ENCODE measurements around the gene AURKB.
A peak's percentile ranks its signal among the peaks of the same experiment; 100 is the strongest.
"Not testable (repeated sequence)": the region's sequence is repeated elsewhere in the genome, so short reads cannot be mapped to it uniquely, and the experiment has no call there.

Gene AURKB

DNA sequence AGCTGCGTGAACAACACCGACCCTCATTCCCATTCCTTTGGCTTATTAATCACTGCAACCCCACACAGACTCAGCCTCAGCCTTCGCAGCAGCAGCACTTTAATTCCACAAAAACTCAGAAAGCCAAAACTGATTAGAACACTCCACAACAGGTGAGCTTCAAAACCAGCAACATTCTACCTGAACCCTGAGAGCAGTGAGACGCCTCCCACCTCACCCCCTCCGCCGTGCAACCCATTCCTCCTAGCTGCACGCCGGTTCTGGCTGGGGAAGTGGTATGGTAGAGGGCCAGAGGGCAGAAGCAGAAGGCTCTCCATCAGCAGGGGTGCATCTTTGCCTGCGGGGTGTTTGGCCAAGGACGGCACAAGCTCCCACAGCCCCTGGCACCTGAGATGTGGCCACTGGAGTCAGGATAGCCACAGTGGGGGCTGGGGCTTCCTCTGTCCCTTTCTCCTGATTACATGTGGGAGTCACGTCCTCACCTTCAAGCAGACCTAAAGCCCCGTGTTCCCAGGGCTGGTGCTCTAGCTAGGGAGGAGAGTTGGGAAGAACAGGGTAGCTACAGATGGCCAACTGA is 22.0 kb downstream of the AURKB start:
- DNase-seq (ENCODE audit: low read depth in 2 of 2) = no peak

DNA sequence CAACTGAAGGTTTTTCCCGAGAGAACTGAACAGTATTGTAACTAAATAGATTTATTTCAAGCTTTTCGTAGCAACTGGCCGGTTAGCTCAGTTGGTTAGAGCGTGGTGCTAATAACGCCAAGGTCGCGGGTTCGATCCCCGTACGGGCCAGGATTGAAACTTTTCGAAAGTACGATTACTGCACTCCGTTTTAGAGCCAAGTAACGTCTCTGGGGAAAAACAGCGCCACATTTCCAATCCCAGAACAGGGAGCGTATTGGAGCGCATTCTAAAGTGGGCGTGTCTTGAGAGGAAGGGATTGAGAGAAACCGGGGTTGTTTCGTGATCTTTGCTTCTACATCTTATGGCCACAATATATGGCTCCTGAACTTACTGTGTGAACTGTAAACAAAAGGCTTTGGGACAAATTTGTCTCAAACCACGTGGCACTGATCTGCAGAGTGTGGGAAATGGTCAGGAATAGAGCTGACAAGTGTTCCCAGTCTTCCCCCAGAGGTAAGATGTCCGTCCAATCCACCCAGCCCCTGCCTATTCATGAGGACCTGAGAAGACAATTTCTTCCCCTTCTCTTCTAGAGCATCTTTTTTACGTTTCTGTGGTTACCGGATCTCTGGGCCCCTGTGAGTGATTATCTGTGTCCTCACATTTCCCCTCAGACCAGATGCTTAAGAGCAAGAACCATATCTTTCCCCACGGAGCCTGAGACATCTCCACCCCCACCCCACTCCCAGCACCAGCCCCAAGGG is 22.7 kb downstream of the AURKB start:
- peak; percentile 81 to 90 for DNase-seq (ENCODE audit: low read depth in 2 of 2)

DNA sequence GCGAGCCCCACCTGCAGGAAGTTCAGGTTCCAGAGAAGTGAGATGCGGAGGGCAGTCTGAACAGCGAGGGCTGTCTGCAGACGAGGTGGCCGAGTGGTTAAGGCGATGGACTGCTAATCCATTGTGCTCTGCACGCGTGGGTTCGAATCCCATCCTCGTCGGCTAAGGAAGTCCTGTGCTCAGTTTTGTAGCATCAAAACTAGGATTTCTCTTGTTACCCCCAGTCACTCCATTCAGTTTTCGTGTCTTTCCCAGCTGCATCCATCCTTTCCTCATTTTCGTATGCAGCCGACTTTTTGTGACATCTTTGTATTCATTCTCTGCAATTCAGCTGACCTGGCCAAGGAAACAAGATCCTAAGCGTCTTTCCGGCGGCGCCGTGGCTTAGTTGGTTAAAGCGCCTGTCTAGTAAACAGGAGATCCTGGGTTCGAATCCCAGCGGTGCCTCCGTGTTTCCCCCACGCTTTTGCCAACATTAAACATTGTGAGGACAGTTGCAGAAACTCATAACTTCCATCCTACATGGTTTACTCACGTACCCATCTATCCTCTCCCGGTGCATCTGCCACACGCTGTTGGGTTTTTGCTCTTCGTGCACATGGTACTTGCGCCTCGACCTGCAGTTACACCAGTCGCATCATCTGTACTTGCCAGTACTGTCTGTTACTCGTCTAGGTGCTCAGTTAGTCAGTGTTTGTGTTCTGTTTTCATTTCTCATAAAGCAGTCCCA is 23.4 kb downstream of the AURKB start:
- peak; percentile 80 to 91 for DNase-seq (ENCODE audit: low read depth in 2 of 2)

DNA sequence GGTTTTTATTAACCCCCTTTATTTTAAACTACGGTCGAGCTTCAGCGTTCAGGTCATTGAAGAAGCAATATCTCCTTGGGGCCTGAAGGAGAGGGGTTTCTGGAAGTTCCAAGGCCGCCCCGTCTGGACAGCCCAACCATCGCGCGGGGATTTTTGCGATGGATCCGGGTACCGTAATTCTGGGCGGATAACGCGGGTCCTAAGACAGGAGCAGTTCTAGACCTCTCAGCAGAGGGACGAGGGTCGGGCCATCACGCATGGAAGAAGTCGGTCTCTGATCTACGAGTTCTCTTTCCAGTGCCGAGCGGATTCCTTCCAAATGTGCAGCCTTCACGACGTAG is 24.0 kb downstream of the AURKB start:
- DNase-seq (ENCODE audit: low read depth in 2 of 2) = no peak

DNA sequence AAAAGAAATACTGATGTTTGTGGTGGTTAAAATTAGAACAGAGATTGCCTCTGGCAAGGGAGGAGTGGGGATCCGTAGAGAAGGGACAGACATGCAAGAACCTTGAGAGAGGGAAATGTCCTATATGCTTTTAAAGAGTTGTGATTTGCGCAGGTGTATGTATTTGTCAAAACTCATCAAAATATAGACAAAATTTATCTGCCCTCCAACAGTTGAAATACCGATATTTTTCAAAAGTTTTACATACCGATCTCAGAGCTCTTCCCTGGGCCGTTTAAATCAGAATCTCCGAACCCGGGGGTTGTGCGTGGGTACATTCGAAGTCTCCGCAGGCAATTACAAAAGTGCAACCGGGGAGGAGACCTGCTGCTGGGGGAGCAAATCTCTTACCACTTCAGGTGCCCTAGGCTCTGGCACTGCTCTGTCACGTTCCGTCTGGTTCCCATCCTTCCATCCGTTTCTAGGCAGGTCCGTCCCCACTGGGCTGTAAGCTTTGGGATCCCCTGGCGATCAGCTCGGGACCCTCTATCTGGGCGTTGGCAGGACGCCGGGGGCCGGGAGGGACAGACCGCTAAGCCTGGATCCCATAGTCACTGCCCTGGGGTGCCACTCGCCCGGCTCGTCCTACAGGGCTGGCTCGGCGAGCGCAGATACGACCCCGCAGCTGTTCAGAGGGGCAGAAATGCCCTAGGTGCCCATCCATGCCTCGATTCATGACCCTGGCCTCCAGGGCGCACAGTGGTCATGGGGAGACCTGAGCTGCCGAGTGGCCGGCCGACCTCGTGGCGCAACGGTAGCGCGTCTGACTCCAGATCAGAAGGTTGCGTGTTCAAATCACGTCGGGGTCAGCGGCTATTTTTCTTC is 24.6 kb downstream of the AURKB start:
- peak; percentile 79 to 81 for DNase-seq (ENCODE audit: low read depth in 2 of 2)

DNA sequence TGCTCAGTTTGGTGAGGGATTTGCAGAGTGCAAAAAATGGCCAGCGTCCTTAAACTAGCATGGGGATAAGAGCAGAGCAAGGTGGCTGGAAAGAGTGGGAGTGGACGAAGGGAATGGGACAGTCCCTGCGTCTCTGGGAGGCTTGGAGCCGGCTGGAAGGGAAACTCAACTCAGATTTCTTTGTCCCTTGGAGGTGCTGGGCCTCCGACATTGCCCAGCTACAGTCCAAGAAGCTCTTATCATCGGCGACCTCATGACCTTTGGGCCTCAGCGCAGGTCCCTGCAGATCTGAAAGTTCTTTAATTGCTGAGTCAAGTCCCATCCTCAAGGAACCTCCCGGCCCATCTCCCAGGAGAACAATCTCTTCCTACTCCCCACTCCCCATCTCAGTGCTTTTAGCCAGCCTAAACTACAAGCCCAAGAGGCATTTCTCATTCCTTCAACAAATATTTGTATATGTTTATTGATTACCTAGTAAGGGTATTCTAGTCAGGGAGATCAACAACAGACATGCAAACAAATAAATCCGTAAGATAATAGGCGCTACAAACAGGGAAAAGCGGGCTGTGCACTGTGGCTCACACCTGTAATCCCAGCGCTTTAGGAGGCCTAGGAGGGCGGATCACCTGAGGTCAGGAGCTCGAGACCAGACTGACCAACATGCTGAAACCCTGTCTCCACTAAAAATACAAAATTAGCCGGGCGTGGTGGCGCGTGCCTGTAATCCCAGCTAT is 33.2 kb downstream of the AURKB start:
- no peak for DNase-seq (ENCODE audit: low read depth in 2 of 2)

DNA sequence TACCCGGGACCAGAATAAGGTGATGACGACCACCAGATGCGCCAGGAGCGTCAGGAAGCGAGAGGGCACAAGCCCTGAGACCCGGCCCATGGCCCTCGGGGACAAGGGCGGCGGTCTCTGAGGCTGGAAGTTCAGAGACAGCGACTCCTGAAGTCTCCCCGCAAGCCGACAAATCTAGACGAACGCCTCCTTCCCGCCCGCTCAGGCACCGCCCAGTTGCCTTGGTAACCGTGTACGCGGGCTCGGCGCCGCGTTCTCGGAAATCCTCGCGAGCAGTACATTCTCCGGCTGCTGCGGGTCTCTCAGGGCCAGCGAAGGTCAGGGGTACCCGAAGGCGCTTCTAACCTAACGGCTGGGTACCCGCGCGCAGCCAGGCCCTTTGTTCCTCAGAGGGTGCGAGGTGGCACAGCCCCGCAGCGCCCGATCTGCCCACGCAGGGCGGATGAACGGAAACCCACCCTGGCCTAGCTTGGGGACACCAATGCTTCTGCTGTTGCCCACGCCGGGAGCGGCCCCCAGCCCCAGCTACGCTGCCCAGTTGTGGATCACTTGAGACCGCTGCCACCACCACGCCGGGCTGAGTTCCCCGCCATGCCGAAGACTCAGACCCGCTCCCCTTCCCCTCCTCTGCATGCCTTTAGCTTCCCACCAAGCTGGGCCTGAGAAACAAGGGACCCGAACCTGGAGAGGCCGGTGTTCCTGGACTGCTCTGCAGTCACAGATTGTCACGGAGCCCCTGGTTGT is 34.0 kb downstream of the AURKB start, which contains the start of gene TMEM107:
Gene TMEM107 (minus strand): TSS at position 184 of the 744 bp plus-strand sequence. CDS start 94 bp downstream, at position 90.
- DNase-seq (ENCODE audit: low read depth in 2 of 2) = peak; percentile 70 to 78

DNA sequence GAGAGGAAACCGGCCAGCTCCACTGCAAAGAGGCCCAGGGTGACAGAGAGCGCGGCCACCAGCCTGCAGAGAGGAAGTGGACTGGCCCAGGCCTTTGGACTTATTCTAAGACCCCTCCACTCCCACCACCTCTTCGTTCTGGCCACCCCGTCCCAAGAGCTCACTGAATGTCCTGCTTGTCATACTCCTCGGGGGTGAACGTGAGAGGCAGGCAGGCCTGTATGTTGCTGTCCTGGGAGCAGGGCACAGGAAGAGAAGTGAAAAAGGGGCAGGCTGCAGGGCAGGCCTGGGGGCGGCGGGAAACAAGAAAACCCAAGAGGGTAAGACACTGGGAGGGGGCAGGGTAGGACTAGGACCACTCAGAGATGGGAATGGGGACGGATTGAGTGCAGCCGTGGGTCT is 34.6 kb downstream of the AURKB start:
- DNase-seq (ENCODE audit: low read depth in 2 of 2) = no peak

DNA sequence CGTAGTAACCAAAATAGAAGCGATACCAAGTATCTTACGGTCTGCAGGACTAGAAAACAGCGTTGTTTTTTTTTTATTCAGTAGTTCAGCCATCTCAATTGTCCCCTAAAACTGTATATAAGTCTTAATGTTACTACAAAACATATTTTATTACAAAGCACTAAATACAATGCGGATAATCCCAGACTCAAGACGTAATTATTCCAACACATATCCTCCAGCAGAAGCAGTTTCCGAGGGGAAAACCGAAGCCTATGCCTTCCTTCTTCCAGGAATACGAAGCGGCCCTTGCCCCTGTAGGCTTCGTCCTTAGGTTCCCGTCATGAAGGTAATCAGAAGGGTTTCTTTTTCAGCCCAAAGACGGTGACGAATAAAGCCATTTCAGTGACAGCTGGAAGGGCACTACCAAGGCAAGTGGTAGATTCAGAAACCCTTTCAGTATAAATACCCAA is 36.5 kb downstream of the AURKB start:
- no peak for DNase-seq (ENCODE audit: low read depth in 2 of 2)

DNA sequence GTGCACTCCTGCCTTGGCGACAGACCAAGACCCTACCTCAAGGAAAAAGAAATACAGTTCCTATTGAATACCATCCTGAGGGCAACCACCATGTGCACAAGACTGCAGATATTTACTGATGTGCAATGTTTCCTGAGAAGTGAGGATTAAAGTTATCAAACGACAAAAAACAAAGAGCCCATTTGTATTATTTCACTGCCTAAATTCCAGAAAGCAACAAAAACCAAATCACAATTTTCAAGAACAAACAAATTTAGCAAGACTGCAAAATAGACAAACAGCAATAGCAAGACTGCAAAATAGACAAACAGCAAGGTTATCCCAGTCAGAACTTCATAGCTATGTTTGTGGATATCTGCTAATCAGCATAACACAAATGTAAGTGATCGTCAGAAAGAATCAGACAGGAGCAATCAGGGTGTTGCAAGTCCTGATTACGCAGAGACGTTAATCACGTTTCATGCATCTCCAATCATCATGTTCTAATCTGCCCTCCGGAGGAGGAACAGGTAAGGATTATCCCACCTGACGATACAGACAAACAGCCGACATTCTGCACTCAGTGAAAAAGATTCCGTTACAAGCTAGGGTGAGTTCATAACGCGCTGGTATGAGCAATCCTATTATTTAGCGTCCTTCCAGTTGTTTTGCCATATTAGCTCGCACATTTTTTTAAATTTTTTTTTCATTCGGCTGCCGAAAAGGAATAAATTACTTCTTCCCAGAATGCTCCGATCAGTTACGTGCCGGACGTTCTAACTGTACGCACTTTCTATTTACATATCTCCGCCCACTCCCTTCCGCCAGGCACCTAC is 37.1 kb downstream of the AURKB start:
- DNase-seq (ENCODE audit: low read depth in 2 of 2) = peak; percentile 68 to 80

DNA sequence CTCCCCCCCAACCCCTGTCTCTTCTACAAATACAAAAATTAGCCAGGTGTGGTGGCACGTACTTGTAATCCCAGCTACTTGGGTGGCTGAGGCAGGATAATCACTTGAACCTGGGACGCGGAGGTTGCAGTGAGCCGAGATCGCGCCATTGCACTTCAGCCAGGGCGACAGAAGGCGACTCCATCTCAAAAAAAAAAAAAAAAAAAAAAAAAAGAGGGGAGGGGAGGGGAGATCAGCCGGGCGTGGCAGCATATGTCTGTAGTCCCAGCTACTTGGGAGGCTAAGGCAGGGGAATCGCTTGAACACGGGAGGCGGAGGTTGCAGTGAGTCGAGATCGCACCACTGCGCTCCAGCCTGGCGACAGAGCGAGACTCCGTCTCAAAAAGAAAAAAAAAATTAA is 40.2 kb downstream of the AURKB start:
- DNase-seq (ENCODE audit: low read depth in 2 of 2) = not testable (repeated sequence)

DNA sequence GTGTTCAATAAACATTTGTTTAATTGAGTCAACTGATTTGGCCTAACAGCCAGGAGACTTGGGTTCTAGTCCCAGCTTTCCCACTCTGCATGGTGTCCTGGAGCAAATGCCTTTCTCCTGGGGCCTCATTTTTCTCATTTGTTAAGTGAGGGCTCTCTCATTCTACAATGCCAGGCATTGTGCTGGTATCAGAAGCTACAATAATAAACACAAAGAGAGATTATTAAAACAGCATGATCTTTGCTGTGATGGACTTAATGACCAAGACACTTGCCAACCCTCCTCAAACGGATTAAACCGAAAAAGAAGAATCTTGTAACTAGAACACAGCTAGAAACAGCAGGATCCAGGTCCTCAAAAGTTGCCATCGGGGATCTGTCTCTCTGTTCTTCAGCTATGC is 42.8 kb downstream of the AURKB start:
- no peak for DNase-seq (ENCODE audit: low read depth in 2 of 2)

DNA sequence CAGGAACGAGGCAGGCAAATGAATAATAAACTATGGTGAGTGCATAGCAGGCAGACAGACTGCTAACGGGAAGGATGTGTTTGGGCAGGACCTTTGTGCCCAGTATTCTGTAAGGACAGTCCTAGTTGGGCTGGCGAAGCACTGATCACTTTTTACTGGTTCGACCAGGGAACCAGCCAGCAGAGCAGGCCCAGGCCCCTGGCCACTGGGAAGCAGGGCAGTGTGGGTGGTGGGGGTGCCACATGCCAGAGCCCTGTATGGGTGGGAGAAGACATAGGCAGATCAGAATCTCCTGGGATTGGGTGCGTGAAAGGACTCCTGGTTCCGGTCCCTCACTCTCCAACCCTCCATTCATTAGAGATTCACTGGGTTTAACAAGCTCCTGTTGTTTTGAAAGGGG is 43.6 kb downstream of the AURKB start:
- DNase-seq (ENCODE audit: low read depth in 2 of 2) = no peak

DNA sequence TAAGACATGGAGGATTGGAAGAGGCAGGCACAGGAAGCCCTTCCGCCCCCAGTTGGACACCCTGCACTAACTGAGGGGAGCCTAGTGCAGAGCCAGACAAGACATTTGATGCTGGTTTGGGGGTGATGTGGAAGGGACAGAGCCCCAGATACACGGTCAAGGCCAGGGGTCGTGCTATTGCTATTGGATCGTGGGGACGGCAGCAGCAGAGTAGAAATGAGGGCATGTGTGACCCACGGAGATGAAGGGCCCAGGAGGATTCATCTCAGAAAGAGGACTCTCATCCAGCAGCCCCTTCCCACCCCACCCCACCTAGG is 45.6 kb downstream of the AURKB start:
- no peak for DNase-seq (ENCODE audit: low read depth in 2 of 2)

DNA sequence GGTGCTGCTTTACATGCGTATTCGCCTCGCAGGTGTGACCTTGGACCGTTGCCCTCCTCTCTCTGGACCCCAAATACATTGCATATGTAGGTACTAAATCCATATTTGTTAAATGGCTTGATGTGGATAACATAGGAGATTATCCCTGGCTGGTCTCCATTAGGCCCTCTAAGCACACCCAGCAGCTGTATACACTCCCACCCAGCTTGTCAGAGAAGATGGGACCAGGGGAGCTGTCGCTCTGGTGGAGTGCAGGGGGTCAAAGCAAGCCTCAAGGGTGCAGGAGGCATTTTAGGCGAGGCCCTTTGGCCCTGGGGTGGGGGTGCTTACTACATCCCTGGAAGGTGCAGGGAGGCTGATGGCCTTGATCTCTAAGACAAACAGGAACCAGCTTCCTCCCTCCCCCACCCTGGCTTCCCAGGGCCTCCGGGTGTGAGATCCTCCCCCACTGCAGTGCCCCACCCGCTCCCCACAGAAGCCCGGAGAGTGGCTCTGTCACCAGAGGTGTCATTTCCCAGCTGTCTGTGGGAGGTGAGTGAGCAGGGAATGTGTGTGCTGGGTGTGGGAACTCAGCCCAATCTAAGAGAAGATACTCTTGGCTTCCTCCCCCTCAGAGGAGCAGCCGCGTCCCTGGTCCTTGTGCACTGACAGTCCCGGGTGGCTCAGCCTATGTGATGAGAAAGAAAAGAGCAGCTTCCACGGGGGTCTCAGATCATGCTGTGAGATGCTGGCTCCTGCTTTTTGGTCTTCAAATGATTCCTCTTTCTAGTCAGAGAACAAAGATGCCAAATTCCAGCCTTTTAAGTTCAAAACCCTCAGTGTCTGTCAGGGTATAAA is 46.2 kb downstream of the AURKB start:
- peak in 1 of 2 donors; percentile 65 for DNase-seq (ENCODE audit: low read depth in 2 of 2)

DNA sequence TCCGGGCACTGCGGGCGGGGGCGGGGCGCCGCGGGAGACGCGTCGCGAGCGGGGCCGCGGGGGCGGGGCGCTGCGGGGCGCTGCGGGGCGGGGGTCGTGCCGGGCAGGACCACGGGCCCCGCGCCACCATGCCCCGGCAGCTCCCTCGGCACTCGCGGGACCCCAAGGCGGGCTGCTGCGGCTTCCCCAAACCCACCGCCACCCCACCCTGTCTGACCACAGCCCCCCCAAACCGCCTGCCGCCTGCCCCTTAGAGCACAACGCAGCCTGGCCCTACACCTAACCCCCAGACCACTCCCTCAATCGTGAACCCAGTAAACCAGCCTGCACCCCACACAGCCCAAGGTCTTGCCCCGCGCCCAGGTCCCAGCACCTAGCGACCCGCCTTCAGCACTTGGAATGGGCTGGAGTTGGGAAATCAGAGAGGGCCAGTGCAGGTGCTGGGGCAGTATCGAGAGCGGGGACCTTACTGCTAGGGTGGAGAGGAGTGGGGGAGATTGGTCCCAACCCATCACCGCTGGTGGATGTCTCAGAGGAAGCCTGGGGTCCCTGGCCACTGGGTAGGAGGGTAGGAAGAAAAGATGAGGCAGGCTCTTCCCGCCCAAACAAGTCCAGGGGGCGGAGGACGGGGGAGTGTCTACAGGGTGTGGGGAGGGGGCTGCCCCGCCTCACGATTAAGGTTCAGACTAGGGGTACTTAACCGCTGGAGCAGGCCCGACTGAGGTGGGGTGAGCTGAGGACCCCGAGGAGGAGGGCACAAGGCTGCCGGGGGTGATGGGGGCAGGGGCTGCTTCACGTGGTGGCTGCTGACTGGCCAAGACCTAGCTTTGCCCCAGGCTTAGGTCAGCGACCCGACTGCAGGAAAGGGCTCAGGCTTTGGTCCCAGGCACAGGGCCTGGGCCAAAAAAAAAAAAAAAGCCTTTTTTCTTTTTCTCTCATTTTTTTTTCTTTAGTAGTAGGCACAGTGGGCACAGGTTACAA is 47.1 kb downstream of the AURKB start:
- no peak for DNase-seq (ENCODE audit: low read depth in 2 of 2)

DNA sequence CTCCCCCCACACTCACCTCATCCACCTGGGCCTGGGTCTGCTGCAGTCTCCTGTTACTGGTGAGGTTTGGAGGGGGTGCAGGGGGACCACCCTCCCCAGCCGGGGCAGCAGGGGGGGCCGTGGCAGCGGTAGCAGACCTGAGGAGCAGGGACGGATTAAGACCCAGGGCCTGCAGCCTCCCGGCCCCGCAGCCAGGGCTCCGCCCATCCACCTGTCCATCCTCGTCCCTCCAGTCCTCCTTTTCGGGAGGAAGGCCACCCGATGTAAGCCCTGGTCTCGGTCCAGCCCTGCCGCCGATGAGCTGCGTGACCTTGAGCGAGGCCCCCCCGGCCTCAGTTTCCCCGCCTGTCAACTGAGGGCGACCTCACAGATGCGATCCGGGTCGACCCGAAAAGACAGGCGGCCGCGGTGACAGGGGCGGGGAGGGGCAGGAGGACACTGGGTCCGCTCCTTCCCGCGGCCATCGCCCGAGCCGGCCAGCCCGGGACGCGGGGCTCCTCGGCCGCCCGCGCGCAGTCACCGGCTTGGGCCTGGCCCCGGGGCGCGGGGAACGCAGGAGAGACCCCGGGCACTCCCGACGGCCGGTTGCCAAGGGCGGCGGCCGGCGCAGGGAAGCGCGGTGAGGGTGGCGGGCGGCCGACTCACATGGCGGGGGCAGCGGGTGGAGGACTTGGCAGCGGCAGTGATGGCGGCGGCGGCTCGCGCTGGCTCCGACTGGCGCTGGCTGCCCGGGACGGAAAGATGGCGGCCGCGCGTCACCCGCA is 48.0 kb downstream of the AURKB start, which contains the start of gene VAMP2:
Gene VAMP2 (minus strand): TSS at position 716 of the 764 bp plus-strand sequence. CDS start 69 bp downstream, at position 647.
- DNase-seq (ENCODE audit: low read depth in 2 of 2) = peak; percentile 50 to 81

All from stimulated activated CD8-positive, alpha-beta memory T cell treated with anti-CD3 and anti-CD28 coated beads, Interleukin-7, amount 100 ng/mL, for 4 hours (primary cell).